GM23338 (cell line): ENCODE data around the gene MGLL.

Source experiments
- CREB1 ChIP-seq: fragments of 250-450 bp; sonication (Bioruptor Pico); IDR thresholded peaks from 2 replicates; pipeline ENCODE4 v1.5.0; 2020; ENCODE audit warnings: low read depth, mild to moderate bottlenecking, moderate library complexity
- CTCF ChIP-seq, 2 experiments: fragments of 200-600 bp in 1 of 2; sonication (generic) in 1 of 2; conservative IDR thresholded peaks; 2 replicates each; pipeline versions ENCODE4 v1.5.1 to v1.6.1; 2016 to 2017; ENCODE audit warnings: antibody characterized with exemption in 2 of 2, low read depth in 2 of 2, mild to moderate bottlenecking in 2 of 2, moderate library complexity in 1 of 2
- ETS1 ChIP-seq: IDR thresholded peaks from 2 replicates; pipeline ENCODE4 v1.6.1; 2016; ENCODE audit warnings: antibody characterized with exemption
- EZH2 ChIP-seq: fragments of 200-600 bp; sonication (generic); IDR thresholded peaks from one replicate; pipeline ENCODE4 v1.8.0; 2017; ENCODE audit warnings: antibody characterized with exemption, mild to moderate bottlenecking, low read depth; ENCODE audit not compliant: unreplicated experiment
- EZH2phosphoT487 ChIP-seq: fragments of 200-600 bp; sonication (generic); IDR thresholded peaks from one replicate; pipeline ENCODE4 v1.8.1; 2018; ENCODE audit warnings: antibody characterized with exemption; ENCODE audit not compliant: unreplicated experiment
- NANOG ChIP-seq: IDR thresholded peaks from 2 replicates; pipeline ENCODE4 v1.6.1; 2016; ENCODE audit warnings: antibody characterized with exemption, borderline replicate concordance
- POLR2AphosphoS5 ChIP-seq: IDR thresholded peaks from 2 replicates; pipeline ENCODE4 v1.6.1; 2016; ENCODE audit warnings: antibody characterized with exemption, low read depth
- REST ChIP-seq: IDR thresholded peaks from one replicate; pipeline ENCODE4 v1.6.1; 2018; ENCODE audit warnings: antibody characterized with exemption; ENCODE audit not compliant: unreplicated experiment
- STAT1 ChIP-seq: IDR thresholded peaks from one replicate; pipeline ENCODE4 v1.6.1; 2016; ENCODE audit warnings: antibody characterized with exemption; ENCODE audit not compliant: unreplicated experiment
- ZNF114 ChIP-seq: fragments of 250-450 bp; sonication (Bioruptor Pico); IDR thresholded peaks from 2 replicates; pipeline ENCODE4 v1.5.0; 2020; ENCODE audit warnings: mild to moderate bottlenecking, moderate library complexity
- ZNF331 ChIP-seq: fragments of 250-450 bp; sonication (Bioruptor Pico); IDR thresholded peaks from 2 replicates; pipeline ENCODE4 v1.5.0; 2020; ENCODE audit warnings: low read depth, mild to moderate bottlenecking, moderate library complexity

- no peak for TF ChIP-seq CTCF (conservative IDR thresholded peaks at IDR 0.05; ENCODE audit: low read depth in 2 of 2)
- TF ChIP-seq CREB1 (CRISPR knock-in tag) = no peak
- no peak for TF ChIP-seq POLR2AphosphoS5
- TF ChIP-seq ZNF331 = no peak
- no peak for TF ChIP-seq EZH2phosphoT487
- no peak for TF ChIP-seq EZH2
- no peak for TF ChIP-seq REST
- TF ChIP-seq ETS1 = no peak
- TF ChIP-seq ZNF114 (CRISPR knock-in tag) = no peak
- no peak for TF ChIP-seq NANOG
- no peak for TF ChIP-seq STAT1
Measured at GRCh38 chr3:127640042-127640355, 182.3 kb downstream of the MGLL start.
